OCI-LY7 (cell line): Measurements from ENCODE around the gene LRRC2. TPM values are rescaled to one million over a fixed set of nuclear protein-coding genes. Genes with fewer than 3 reads are reported as not detected.

ENCODE experiments used
- BruUV-seq: library from RNA; stranded (reverse); fragments of 400-500 nt; replicated peaks from 2 replicates; lab custom pipeline; 2021; lab: Mats Ljungman, UMichigan
- CTCF ChIA-PET: fragments of 300-600 bp; sonication (Branson Sonifier 250); formaldehyde crosslinking; loops from one replicate; lab custom pipeline; 2022; ENCODE audit warnings: antibody characterized with exemption; ENCODE audit not compliant: unreplicated experiment; lab: Charles Lee
- POLR2A ChIA-PET: fragments of 300-600 bp; sonication (Branson Sonifier 250); formaldehyde crosslinking; loops from one replicate; lab custom pipeline; 2022; ENCODE audit warnings: antibody characterized with exemption; lab: Charles Lee
- DNase-seq: peaks from one replicate; pipeline ENCODE4 v3.0.0-alpha.2; 2015; ENCODE audit warnings: low spot score
- H2AFZ ChIP-seq: fragments of 200-600 bp; sonication (generic), shearing (Covaris generic); 2 replicates; pipeline ENCODE4 v1.6.1; 2014; ENCODE audit warnings: mild to moderate bottlenecking, antibody characterized with exemption, low read length, moderate library complexity
- H3K27ac ChIP-seq: fragments of 200-600 bp; sonication (generic); 2 replicates; pipeline ENCODE4 v1.5.1; 2014; ENCODE audit warnings: mixed run types, low read depth, mild to moderate bottlenecking, moderate library complexity, low read length, inconsistent platforms; ENCODE audit not compliant: poor library complexity, severe bottlenecking
- H3K36me3 ChIP-seq: fragments of 200-600 bp; sonication (generic); 2 replicates; pipeline ENCODE4 v1.6.1; 2014; ENCODE audit warnings: mild to moderate bottlenecking, antibody characterized with exemption, low read length, moderate library complexity, mixed read lengths; ENCODE audit not compliant: insufficient read depth
- H3K4me1 ChIP-seq: fragments of 200-600 bp; sonication (generic); 2 replicates; pipeline ENCODE4 v1.5.1; 2014; ENCODE audit warnings: mild to moderate bottlenecking, low read length; ENCODE audit not compliant: insufficient read depth, poor library complexity, severe bottlenecking
- H3K4me2 ChIP-seq: fragments of 200-600 bp; sonication (generic); 2 replicates; pipeline ENCODE4 v1.6.1; 2014; ENCODE audit warnings: mild to moderate bottlenecking, low read length
- H3K4me3 ChIP-seq: fragments of 200-600 bp; sonication (generic); 2 replicates; pipeline ENCODE4 v1.5.1; 2014; ENCODE audit warnings: mild to moderate bottlenecking, low read depth, low read length; ENCODE audit not compliant: poor library complexity, severe bottlenecking
- H3K79me2 ChIP-seq: fragments of 200-600 bp; sonication (generic); 2 replicates; pipeline ENCODE4 v1.6.1; 2016; ENCODE audit warnings: low read depth, mild to moderate bottlenecking, low read length, moderate library complexity, mixed read lengths; ENCODE audit not compliant: insufficient read depth
- H3K9me2 ChIP-seq: fragments of 200-600 bp; sonication (generic); 2 replicates; pipeline ENCODE4 v1.6.1; 2016; ENCODE audit warnings: mild to moderate bottlenecking, low read length, mixed read lengths; ENCODE audit not compliant: insufficient read depth
- H3K9me3 ChIP-seq: fragments of 200-600 bp; sonication (generic); 2 replicates; pipeline ENCODE4 v1.6.1; 2014; ENCODE audit warnings: mild to moderate bottlenecking, mixed run types, low read length, mixed read lengths
- H4K20me1 ChIP-seq: fragments of 200-600 bp; sonication (generic); 2 replicates; pipeline ENCODE4 v1.6.1; 2014; ENCODE audit warnings: mild to moderate bottlenecking, antibody characterized with exemption, low read length, moderate library complexity, mixed read lengths; ENCODE audit not compliant: insufficient read depth
- EZH2phosphoT487 ChIP-seq: fragments of 200-600 bp; sonication (generic); IDR thresholded peaks from 2 replicates; pipeline ENCODE4 v1.6.1; 2018; ENCODE audit warnings: low read depth, borderline replicate concordance, mild to moderate bottlenecking, mixed run types, antibody characterized with exemption, low read length, moderate library complexity, mixed read lengths
- intact Hi-C: fragments of 100-400 bp; cut with micrococcal nuclease; formaldehyde crosslinking; loops from one replicate; pipeline ENCODE4 v1.10.0; 2022; ENCODE audit not compliant: unreplicated experiment
- total RNA-seq, 2 experiments: library from RNA; depleted of rRNA in 1 of 2; stranded (reverse); fragments of >200 nt in 1 of 2; shearing (Covaris generic) in 1 of 2; gene quantifications; 2 replicates each; pipeline ENCODE4 v1.2.3, GENCODE V29; 2014 to 2022
- TF ChIP-seq, protein P1 (sequence below): fragments of 200-600 bp; sonication (generic); conservative IDR thresholded peaks from 2 replicates; pipeline ENCODE4 v1.5.1; 2014; ENCODE audit warnings: mild to moderate bottlenecking, antibody characterized with exemption, low read length, moderate library complexity, mixed read lengths

LRRC2 gene
- total RNA-seq, 2 experiments from 2014 or later = 1.9 to 2.0 TPM

DNA sequence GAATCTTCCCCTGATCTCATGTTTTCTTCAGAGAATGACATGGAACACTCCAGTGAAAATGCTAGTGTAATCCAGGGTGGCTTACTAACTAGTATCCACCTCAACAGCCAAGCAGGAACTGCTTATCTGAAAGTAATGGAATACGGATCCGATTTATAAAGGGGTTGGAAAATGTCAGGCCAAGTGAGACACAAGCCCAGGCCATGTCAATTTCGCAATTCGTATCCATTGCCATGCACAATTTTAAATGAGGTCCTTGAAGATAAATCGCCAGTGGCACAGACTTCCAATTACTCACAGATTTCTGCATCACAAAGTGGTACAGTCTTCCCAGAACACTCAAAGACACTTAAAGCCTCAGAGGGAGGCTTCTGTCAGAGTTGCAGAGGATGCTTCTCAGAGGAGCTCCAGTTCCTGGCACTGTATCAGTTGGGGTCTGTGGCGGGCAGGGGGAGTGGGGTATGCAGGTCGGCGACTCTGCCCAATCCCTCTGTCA is 29.8 kb upstream of the LRRC2 start:
- no peak overlapping the region for H3K27ac ChIP-seq
- ChIA-PET POLR2A (interaction anchor here (0.5 kb wide), 1 partner anchor 242 kb away, joined by 3 read pairs; the partner anchor contains the start of gene CCR2), CTCF (no interaction called here)
- H3K4me2 ChIP-seq = no peak overlapping the region
- H4K20me1 ChIP-seq = no peaks in the 10 kb centered on the region
- no peaks in the 10 kb centered on the region for H3K9me3 ChIP-seq
- H3K4me1 ChIP-seq = no peaks in the 10 kb centered on the region
- TF ChIP-seq EZH2phosphoT487 = no peak
- TF ChIP-seq, protein P1, sequence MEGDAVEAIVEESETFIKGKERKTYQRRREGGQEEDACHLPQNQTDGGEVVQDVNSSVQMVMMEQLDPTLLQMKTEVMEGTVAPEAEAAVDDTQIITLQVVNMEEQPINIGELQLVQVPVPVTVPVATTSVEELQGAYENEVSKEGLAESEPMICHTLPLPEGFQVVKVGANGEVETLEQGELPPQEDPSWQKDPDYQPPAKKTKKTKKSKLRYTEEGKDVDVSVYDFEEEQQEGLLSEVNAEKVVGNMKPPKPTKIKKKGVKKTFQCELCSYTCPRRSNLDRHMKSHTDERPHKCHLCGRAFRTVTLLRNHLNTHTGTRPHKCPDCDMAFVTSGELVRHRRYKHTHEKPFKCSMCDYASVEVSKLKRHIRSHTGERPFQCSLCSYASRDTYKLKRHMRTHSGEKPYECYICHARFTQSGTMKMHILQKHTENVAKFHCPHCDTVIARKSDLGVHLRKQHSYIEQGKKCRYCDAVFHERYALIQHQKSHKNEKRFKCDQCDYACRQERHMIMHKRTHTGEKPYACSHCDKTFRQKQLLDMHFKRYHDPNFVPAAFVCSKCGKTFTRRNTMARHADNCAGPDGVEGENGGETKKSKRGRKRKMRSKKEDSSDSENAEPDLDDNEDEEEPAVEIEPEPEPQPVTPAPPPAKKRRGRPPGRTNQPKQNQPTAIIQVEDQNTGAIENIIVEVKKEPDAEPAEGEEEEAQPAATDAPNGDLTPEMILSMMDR = no peak
- H3K79me2 ChIP-seq = no peaks in the 10 kb centered on the region
- H3K9me2 ChIP-seq = no peaks in the 10 kb centered on the region
- no peak overlapping the region for H2AFZ ChIP-seq
- intact Hi-C loops = no loop called here
- DNase-seq = no peak
- no peaks in the 10 kb centered on the region for H3K36me3 ChIP-seq
- BruUV-seq = no TSS peak
- H3K4me3 ChIP-seq = no peak overlapping the region

DNA sequence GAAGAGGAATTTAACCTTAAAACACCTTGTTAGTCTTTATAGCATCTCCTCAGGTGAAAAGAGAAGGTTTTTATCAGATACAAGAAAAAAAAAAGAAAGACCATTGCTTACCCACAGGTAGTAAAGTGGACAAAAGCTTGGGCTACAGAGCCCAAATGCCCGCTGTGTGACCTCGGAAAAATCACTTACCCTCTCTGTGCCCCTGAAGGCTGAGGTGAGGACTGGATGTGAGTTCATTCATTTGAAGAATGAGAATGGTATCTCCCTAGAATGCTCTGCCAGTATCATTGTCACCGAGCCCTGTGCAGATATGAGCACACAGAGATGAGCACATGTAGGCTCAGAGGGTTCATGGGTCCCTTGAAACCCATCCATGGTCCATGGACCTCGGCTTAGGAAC is 28.6 kb upstream of the LRRC2 start:
- CTCF ChIA-PET = no interaction called here
- intact Hi-C loops = no loop called here
- Histone ChIP-seq H3K4me2 (no peak overlapping the region), H2AFZ (no peak overlapping the region), H3K27ac (no peak overlapping the region), H3K36me3 (no peaks in the 10 kb centered on the region), H3K9me2 (no peaks in the 10 kb centered on the region), H3K4me1 (no peaks in the 10 kb centered on the region), H3K79me2 (no peaks in the 10 kb centered on the region), H3K4me3 (no peak overlapping the region), H4K20me1 (no peaks in the 10 kb centered on the region), H3K9me3 (no peaks in the 10 kb centered on the region)
- TF ChIP-seq, protein P1 = no peak
- TF ChIP-seq EZH2phosphoT487 = no peak
- DNase-seq = no peak
- no TSS peak for BruUV-seq
- POLR2A ChIA-PET = no interaction called here

DNA sequence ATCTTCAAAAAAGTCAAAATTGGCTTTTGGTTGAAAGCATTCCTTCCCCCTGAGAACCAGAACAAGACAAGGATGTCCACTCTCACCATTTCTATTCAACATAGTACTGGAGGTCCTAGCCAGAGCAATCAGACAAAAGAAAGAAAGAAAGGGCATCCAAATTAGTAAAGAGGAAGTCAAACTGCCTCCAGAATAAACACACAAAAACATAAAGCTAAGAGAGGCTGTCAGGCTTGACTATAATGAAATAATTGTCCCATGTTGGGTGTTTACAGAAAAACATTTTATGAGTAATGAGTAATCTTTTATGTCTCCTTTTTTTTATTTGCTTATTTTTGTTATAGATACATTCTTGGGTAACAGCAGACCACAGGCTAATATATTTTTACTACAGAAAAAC is 27.9 kb upstream of the LRRC2 start:
- BruUV-seq = no TSS peak
- Histone ChIP-seq H3K27ac (no peak overlapping the region), H3K36me3 (no peaks in the 10 kb centered on the region), H3K4me3 (no peak overlapping the region), H3K4me1 (no peaks in the 10 kb centered on the region), H3K9me3 (no peaks in the 10 kb centered on the region), H2AFZ (no peak overlapping the region), H3K4me2 (no peak overlapping the region), H3K9me2 (no peaks in the 10 kb centered on the region), H3K79me2 (no peaks in the 10 kb centered on the region), H4K20me1 (no peaks in the 10 kb centered on the region)
- TF ChIP-seq EZH2phosphoT487 = no peak
- TF ChIP-seq, protein P1 = no peak
- ChIA-PET CTCF (no interaction called here), POLR2A (no interaction called here)
- intact Hi-C loops = no loop called here
- DNase-seq = no peak
